Stimulated activated naive CD8-positive, alpha-beta T cell treated with anti-CD3 and anti-CD28 coated beads, Interleukin-15, amount 100 ng/mL, for 72 hours (primary cell): ENCODE measurements around the gene GRAP2.
A peak's percentile ranks its signal among the peaks of the same experiment; 100 is the strongest.

Experiments used
- ATAC-seq: fragments of 150-1000 bp; cut with Tn5 transposase; 2 replicates; pipeline ENCODE4 v1.10.0; 2021; ENCODE audit warnings: mild to moderate bottlenecking, moderate library complexity
- DNase-seq, 2 donors: peaks; one replicate each; pipeline ENCODE4 v3.0.0; 2021 to 2022
- H3K27ac Mint-ChIP-seq, 2 donors: one replicate each; pipeline ENCODE4 v1.8.0; 2022; ENCODE audit warnings: mild to moderate bottlenecking in 2 of 2, mixed read lengths in 2 of 2, moderate library complexity in 2 of 2
- H3K27me3 Mint-ChIP-seq: one replicate; pipeline ENCODE4 v1.8.0; 2022; ENCODE audit warnings: mixed read lengths
- H3K4me1 Mint-ChIP-seq: one replicate; pipeline ENCODE4 v1.8.0; 2022; ENCODE audit warnings: mild to moderate bottlenecking, mixed read lengths
- H3K4me3 Mint-ChIP-seq, 2 donors: one replicate each; pipeline ENCODE4 v1.8.0; 2022; ENCODE audit warnings: mild to moderate bottlenecking in 2 of 2, mixed read lengths in 2 of 2, moderate library complexity in 1 of 2
- H3K9me3 Mint-ChIP-seq, 2 donors: one replicate each; pipeline ENCODE4 v1.8.0; 2022; ENCODE audit warnings: mixed read lengths in 2 of 2

GRAP2 gene

DNA sequence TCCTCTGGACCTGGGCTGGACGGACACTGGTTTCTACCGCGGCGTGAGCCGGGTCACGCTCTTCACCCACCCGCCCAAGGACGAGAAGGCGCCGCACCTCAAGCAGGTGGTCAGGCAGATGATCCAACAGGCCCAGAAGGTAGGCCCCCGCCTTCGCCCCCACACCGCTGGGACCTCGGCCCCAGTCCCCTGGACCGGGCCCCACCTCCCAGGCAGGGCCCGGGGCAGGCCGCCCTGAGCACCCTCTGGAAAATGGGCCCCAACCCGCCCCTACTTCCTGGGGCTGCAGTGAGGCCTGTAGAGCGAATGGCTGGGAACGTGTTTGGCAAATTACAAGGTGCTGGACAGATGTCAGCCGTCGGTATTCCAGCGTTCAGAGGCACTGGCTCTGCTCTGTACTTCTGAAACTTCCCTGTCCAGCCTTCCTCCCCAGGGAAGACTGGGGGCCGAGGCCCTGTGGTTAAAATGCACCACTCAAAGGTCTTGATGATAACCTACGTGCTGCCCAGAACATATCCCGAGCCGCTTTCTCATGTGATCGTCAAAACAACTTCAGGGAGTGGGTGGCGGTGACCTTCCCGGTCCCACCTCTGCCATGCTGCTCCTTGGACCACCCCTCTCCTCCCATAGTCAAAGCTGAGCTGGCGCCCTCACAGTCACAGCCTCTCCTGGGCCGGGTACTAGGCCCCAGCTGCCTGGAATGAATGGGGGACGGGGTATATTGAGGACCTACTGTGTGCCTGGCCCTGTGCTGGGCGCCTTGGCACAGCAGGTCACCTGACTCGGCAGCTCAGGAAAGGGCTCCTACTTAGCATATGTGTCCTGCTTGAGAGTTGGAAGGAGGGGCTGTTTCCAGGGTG, 94.7 kb downstream of the GRAP2 start:
- Mint-ChIP-seq H3K9me3 (no peaks in the 10 kb centered on the region), H3K4me3 (peak overlapping the region; percentile 40 to 47), H3K27ac (no peak overlapping the region), H3K4me1 (peaks cover 26% of the 10 kb centered on the region), H3K27me3 (peaks cover 23% of the 10 kb centered on the region)
- peak; percentile 39 for ATAC-seq
- DNase-seq, result no peak

- Mint-ChIP-seq H3K4me1 (peaks cover 26% of the 10 kb centered on the region), H3K27ac (no peak overlapping the region), H3K4me3 (no peak overlapping the region), H3K9me3 (no peaks in the 10 kb centered on the region), H3K27me3 (peaks cover 25% of the 10 kb centered on the region)
- no peak for DNase-seq
- ATAC-seq, result no peak
Measured at GRCh38 chr22:39996732-39997131, 95.8 kb downstream of the GRAP2 start.

- H3K9me3 Mint-ChIP-seq, result no peaks in the 10 kb centered on the region
- no peak overlapping the region for H3K4me3 Mint-ChIP-seq
- ATAC-seq (no peak), DNase-seq (no peak)
- H3K27ac Mint-ChIP-seq, result peak overlapping the region in 1 of 2 donors; percentile 21
- peaks cover 26% of the 10 kb centered on the region for H3K4me1 Mint-ChIP-seq
- H3K27me3 Mint-ChIP-seq, result peaks cover 32% of the 10 kb centered on the region
Measured at GRCh38 chr22:39997421-39997820, 96.5 kb downstream of the GRAP2 start.

GRCh38 chr22:39997939-39998726, 97.2 kb downstream of the GRAP2 start:
- Mint-ChIP-seq H3K27ac (peak overlapping the region in 1 of 2 donors; percentile 42), H3K27me3 (peaks cover 35% of the 10 kb centered on the region), H3K4me1 (peaks cover 26% of the 10 kb centered on the region), H3K9me3 (no peaks in the 10 kb centered on the region), H3K4me3 (no peak overlapping the region)
- DNase-seq, result no peak
- ATAC-seq, result no peak

- no peak for ATAC-seq
- no peak for DNase-seq
- peaks cover 15% of the 10 kb centered on the region for H3K4me1 Mint-ChIP-seq
- H3K27me3 Mint-ChIP-seq, result peaks cover 35% of the 10 kb centered on the region
- H3K27ac Mint-ChIP-seq, result no peak overlapping the region
- no peaks in the 10 kb centered on the region for H3K9me3 Mint-ChIP-seq
- H3K4me3 Mint-ChIP-seq, result no peak overlapping the region
Measured at GRCh38 chr22:39999144-39999757, 98.4 kb downstream of the GRAP2 start.

- Mint-ChIP-seq H3K4me3 (no peak overlapping the region), H3K27ac (no peak overlapping the region), H3K27me3 (peaks cover 35% of the 10 kb centered on the region)
Measured at GRCh38 chr22:40000171-40000570, 99.3 kb downstream of the GRAP2 start.

DNA sequence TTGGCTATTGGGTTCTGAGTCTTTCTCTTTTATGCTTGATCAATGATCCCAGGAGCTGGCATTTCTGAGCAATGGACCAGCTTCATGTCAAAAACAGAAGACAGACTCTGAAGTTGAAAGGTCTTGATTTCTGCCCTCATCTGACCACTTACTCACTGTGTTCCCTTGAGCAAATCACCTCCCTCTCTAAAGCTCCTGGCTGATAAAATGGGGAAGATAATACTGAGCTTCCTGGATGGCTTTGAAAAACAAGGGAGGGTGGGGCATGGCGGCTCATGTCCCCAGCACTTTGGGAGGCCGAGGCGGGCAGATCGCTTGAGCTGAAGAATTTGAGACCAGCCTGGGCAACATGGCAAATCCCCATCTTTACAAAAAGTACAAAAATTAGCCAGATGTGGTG, 100.2 kb downstream of the GRAP2 start:
- Mint-ChIP-seq H3K27me3 (peaks cover 32% of the 10 kb centered on the region), H3K9me3 (no peaks in the 10 kb centered on the region), H3K4me3 (no peak overlapping the region), H3K27ac (peak overlapping the region in 1 of 2 donors; percentile 89), H3K4me1 (peaks cover 8% of the 10 kb centered on the region)
- no peak for ATAC-seq
- DNase-seq, result no peak

More at GRCh38 chr22:40000171-40000570, 99.3 kb downstream of the GRAP2 start:
- no peak for DNase-seq
- ATAC-seq, result no peak
- H3K9me3 Mint-ChIP-seq, result no peaks in the 10 kb centered on the region
- H3K4me1 Mint-ChIP-seq, result peaks cover 12% of the 10 kb centered on the region

- no peak overlapping the region for H3K4me3 Mint-ChIP-seq
- peaks cover 23% of the 10 kb centered on the region for H3K27me3 Mint-ChIP-seq
- no peak overlapping the region for H3K27ac Mint-ChIP-seq
- no peaks in the 10 kb centered on the region for H3K4me1 Mint-ChIP-seq
- H3K9me3 Mint-ChIP-seq, result no peaks in the 10 kb centered on the region
- DNase-seq, result no peak
- no peak for ATAC-seq
Measured at GRCh38 chr22:40001800-40002577, 101.1 kb downstream of the GRAP2 start.

DNA sequence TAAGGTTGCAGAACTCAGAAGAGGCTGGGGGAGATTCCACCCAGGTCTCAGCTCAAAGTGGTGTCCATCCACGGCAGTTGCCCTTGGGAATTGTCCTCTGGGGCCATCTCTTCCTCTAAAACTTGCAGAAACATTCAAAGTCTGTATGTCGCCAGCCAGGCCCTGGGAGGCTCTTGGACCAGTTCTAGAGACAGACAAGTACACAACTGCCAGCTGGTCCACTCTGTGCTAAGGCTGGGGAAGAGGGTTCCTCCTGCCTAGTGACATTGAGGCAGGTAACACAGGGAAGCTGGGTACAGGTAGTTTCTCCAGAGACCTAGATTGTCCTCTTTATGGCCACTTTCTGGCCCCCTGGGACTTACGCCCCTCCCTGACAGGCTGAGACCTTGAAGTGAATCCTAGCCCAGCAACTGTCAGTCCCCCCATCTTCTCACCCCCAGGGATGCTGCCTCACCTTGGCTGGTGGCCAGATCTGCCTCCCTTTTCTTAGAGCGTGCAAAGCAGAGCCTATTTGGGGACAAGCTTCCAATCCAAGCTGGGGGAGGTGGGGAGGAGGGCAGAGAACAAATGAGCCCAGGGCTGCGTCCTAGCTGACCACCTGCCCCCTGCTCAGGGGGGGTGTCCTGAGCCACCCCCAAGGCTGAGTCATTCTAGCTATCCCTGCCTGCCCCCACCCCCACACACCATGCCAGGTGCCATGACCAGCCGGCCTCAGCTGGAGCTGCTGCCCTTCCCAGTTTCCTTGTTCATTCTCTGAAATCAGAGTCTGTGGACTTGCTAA, 102.2 kb downstream of the GRAP2 start:
- ATAC-seq (no peak), DNase-seq (no peak)
- Mint-ChIP-seq H3K9me3 (no peaks in the 10 kb centered on the region), H3K4me1 (peaks cover under 1% of the 10 kb centered on the region), H3K27me3 (peaks cover 21% of the 10 kb centered on the region), H3K27ac (no peak overlapping the region), H3K4me3 (no peak overlapping the region)

GRCh38 chr22:40004836-40005235, 104.0 kb downstream of the GRAP2 start:
- ATAC-seq (no peak), DNase-seq (no peak)
- no peak overlapping the region for H3K27ac Mint-ChIP-seq
- H3K27me3 Mint-ChIP-seq, result peaks cover 37% of the 10 kb centered on the region
- H3K9me3 Mint-ChIP-seq, result no peaks in the 10 kb centered on the region
- no peak overlapping the region for H3K4me3 Mint-ChIP-seq
- peaks cover 18% of the 10 kb centered on the region for H3K4me1 Mint-ChIP-seq

DNA sequence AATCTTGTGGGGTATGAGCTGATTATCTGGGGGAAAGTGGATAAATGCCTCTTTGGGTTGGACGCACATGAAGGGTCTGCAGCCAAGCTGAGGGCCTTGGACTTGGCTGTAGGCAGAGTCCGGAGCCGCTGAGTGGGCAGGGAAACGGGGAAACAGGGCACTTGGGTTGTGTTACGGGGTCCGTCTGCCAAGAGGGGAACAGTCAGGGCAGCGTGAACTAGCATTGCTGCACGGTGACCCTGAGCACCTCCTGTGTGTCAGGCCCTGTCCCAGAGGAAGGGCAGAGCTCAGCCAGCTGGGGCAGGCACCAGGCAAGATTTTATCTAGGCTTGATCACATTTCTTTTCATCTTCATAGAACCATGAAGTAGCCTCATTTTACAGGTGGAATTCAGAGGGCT, 105.8 kb downstream of the GRAP2 start:
- no peak for ATAC-seq
- H3K27ac Mint-ChIP-seq, result no peak overlapping the region
- H3K9me3 Mint-ChIP-seq, result no peaks in the 10 kb centered on the region
- peaks cover 37% of the 10 kb centered on the region for H3K27me3 Mint-ChIP-seq
- peaks cover 26% of the 10 kb centered on the region for H3K4me1 Mint-ChIP-seq
- H3K4me3 Mint-ChIP-seq, result no peak overlapping the region
- no peak for DNase-seq

GRCh38 chr22:40007853-40008710, 107.2 kb downstream of the GRAP2 start:
- peaks cover 26% of the 10 kb centered on the region for H3K27me3 Mint-ChIP-seq
- peaks cover 26% of the 10 kb centered on the region for H3K4me1 Mint-ChIP-seq
- no peak for ATAC-seq
- peak overlapping the region in 1 of 2 donors; percentile 56 for H3K27ac Mint-ChIP-seq
- no peak for DNase-seq
- no peaks in the 10 kb centered on the region for H3K9me3 Mint-ChIP-seq
- H3K4me3 Mint-ChIP-seq, result no peak overlapping the region

- ATAC-seq, result no peak
- peaks cover 26% of the 10 kb centered on the region for H3K4me1 Mint-ChIP-seq
- H3K27me3 Mint-ChIP-seq, result peaks cover 26% of the 10 kb centered on the region
- H3K9me3 Mint-ChIP-seq, result no peaks in the 10 kb centered on the region
- DNase-seq, result no peak
- peak overlapping the region in 1 of 2 donors; percentile 89 for H3K27ac Mint-ChIP-seq
- H3K4me3 Mint-ChIP-seq, result peak overlapping the region in 1 of 2 donors; percentile 67
Measured at GRCh38 chr22:40008726-40009291, 107.9 kb downstream of the GRAP2 start.
